Thoracic aorta (tissue), 2 donors: Measurements from ENCODE around the gene FXYD4. TPM values are rescaled to one million over a fixed set of nuclear protein-coding genes. Genes with fewer than 3 reads are reported as not detected.

Experiments
- ATAC-seq: fragments of 150-250 bp; one replicate; pipeline ENCODE4 v1.8.0; 2017; ENCODE audit warnings: low read depth; ENCODE audit not compliant: insufficient number of reproducible peaks, low FRiP score
- DNase-seq: peaks from one replicate; pipeline ENCODE4 v3.0.0-alpha.2; 2020; ENCODE audit warnings: low spot score
- H3K27ac ChIP-seq, 2 donors: fragments of 200-600 bp; sonication (generic); 1 replicate in 1 of 2; 2 replicates in 1 of 2; pipeline ENCODE4 v1.5.1; 2016; ENCODE audit warnings: mild to moderate bottlenecking in 2 of 2, moderate library complexity in 2 of 2
- H3K27me3 ChIP-seq: fragments of 200-600 bp; sonication (generic); replicated peaks from 2 replicates; pipeline ENCODE4 v1.6.0; 2016; ENCODE audit warnings: mild to moderate bottlenecking; ENCODE audit not compliant: insufficient read depth
- H3K36me3 ChIP-seq: fragments of 200-600 bp; sonication (generic); one replicate; pipeline ENCODE4 v1.5.1; 2016
- H3K4me1 ChIP-seq, 2 donors: fragments of 200-600 bp; sonication (generic); 1 replicate in 1 of 2; 2 replicates in 1 of 2; pipeline versions ENCODE4 v1.5.1 to v1.6.0; 2016; ENCODE audit warnings: low read depth in 2 of 2, mild to moderate bottlenecking in 1 of 2; ENCODE audit not compliant: control insufficient read depth in 1 of 2
- H3K4me3 ChIP-seq: fragments of 200-600 bp; sonication (generic); 2 replicates; pipeline ENCODE4 v1.5.1; 2016; ENCODE audit warnings: mild to moderate bottlenecking
- H3K9me3 ChIP-seq: fragments of 200-600 bp; sonication (generic); 2 replicates; pipeline ENCODE4 v1.5.1; 2016
- CTCF ChIP-seq: fragments of 200-600 bp; sonication (generic); IDR thresholded peaks from one replicate; pipeline ENCODE4 v1.5.1; 2019; ENCODE audit warnings: antibody characterized with exemption
- total RNA-seq, 2 donors: library from RNA; depleted of rRNA; stranded (reverse); fragments of >200 nt; gene quantifications; one replicate each; pipeline versions ENCODE4 v1.1.0 to v1.2.3, GENCODE V29; 2016

FXYD4 gene
- total RNA-seq, 2 donors from 2014 or later, result not detected

DNA sequence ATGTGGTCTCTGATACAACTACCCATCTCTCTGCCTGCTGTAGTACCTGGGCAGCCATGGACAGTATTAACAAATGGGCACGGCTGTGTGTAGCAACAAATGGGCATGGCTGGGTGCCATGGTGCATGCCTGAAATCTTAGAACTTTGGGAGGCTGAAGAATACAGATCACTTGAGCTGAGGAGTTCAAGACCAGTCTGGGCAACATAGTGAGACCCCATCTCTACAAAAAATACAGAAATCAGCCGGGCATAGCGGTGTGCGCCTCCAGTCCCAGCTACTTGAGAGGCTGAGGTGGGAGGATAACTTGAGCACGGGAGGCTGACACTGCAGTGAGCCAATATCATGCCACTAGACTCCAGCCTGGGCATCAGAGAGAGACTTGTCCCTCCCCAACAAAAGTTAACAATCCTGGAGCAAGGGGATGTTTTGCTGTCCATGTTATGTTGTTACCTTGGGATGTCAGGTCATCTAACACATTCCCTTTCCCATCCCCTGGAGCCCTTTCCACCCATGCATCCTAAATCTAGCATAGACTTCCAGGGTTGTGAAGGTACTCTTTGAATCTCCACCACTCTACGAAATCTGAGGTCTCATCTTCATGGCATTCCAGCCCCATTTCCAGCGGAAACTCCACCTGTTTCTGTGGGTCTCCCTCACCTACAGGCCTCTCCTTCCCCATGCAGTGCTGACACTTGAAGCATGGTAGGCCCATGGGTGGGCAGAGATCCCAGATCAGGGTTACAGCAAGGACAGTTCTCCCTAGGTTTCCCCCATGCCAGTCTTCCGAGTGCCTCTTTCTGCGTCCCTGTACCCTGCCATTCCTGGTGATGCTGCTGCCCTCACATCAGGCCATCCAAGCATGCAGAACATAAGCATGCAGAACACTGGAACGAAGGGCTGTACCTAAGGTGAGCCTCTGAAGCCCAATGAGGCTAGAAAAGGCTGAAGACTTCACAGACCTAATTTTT, 13.1 kb downstream of the FXYD4 start:
- Histone ChIP-seq H3K36me3 (peaks cover 40% of the 10 kb centered on the region), H3K27me3 (no peaks in the 10 kb centered on the region), H3K4me1 (no peaks in the 10 kb centered on the region), H3K9me3 (no peaks in the 10 kb centered on the region), H3K27ac (no peak overlapping the region), H3K4me3 (no peak overlapping the region)
- no peak for TF ChIP-seq CTCF
- no peak for DNase-seq
- no peak for ATAC-seq

GRCh38 chr10:43385412-43386004, 14.1 kb downstream of the FXYD4 start:
- no peak overlapping the region for H3K4me3 ChIP-seq
- H3K36me3 ChIP-seq, result peaks cover 50% of the 10 kb centered on the region
- ATAC-seq (no peak), DNase-seq (no peak)
- H3K4me1 ChIP-seq, result no peaks in the 10 kb centered on the region
- no peaks in the 10 kb centered on the region for H3K9me3 ChIP-seq
- H3K27ac ChIP-seq, result no peak overlapping the region
- no peak for TF ChIP-seq CTCF
- no peaks in the 10 kb centered on the region for H3K27me3 ChIP-seq

DNA sequence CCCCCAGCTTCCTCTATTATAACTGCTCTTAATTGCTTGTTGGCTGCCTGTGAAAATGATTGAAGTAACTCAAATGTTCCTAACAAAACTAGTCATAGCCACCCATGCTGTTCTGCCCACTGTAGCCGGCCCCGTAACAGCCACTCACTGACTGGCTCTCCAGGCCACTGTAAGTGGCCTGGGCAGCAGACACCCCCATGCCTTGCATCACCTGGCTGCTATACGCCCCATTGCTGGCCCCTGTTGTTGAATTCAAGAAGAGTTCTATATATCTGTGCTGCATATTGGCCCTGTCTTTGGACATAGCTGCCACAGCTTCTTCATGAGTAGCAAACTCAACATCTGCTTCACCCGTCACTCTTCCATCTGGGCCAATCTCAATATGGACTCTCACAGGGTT, 15.1 kb downstream of the FXYD4 start:
- H3K36me3 ChIP-seq, result peaks cover 60% of the 10 kb centered on the region
- no peak overlapping the region for H3K4me3 ChIP-seq
- H3K27me3 ChIP-seq, result no peaks in the 10 kb centered on the region
- no peak for ATAC-seq
- DNase-seq, result no peak
- no peaks in the 10 kb centered on the region for H3K9me3 ChIP-seq
- no peak for TF ChIP-seq CTCF
- H3K4me1 ChIP-seq, result no peaks in the 10 kb centered on the region
- no peak overlapping the region for H3K27ac ChIP-seq

- no peak for DNase-seq
- Histone ChIP-seq H3K27ac (no peak overlapping the region), H3K36me3 (peaks cover 66% of the 10 kb centered on the region), H3K4me1 (no peaks in the 10 kb centered on the region), H3K9me3 (no peaks in the 10 kb centered on the region), H3K4me3 (no peak overlapping the region), H3K27me3 (no peaks in the 10 kb centered on the region)
- no peak for TF ChIP-seq CTCF
- ATAC-seq, result no peak
Measured at GRCh38 chr10:43386981-43387677, 15.7 kb downstream of the FXYD4 start.

GRCh38 chr10:43387678-43388032, 16.2 kb downstream of the FXYD4 start:
- no peak for ATAC-seq
- no peak for DNase-seq
- no peak for TF ChIP-seq CTCF

More at GRCh38 chr10:43387678-43388032, 16.2 kb downstream of the FXYD4 start:
- Histone ChIP-seq H3K9me3 (no peaks in the 10 kb centered on the region), H3K4me3 (no peak overlapping the region), H3K27ac (no peak overlapping the region), H3K4me1 (no peaks in the 10 kb centered on the region), H3K27me3 (no peaks in the 10 kb centered on the region), H3K36me3 (peaks cover 71% of the 10 kb centered on the region)
